Body of pancreas (tissue), 4 donors: Measurements from ENCODE around the gene CMC1.

Experiments
- POLR2A ChIP-seq, 3 donors: fragments of 450-650 bp; IDR thresholded peaks; one replicate each; pipeline ENCODE4 v1.6.1; 2016; ENCODE audit warnings: antibody characterized with exemption in 3 of 3, mild to moderate bottlenecking in 2 of 3
- TF ChIP-seq, protein P1 (sequence below), 7 experiments: fragments of 450-650 bp in 4 of 7; fragments of 200-600 bp in 3 of 7; sonication (generic) in 3 of 7; IDR thresholded peaks; one replicate each; pipeline ENCODE4 v1.5.1; 2016 to 2019; ENCODE audit warnings: antibody characterized with exemption in 7 of 7

DNA sequence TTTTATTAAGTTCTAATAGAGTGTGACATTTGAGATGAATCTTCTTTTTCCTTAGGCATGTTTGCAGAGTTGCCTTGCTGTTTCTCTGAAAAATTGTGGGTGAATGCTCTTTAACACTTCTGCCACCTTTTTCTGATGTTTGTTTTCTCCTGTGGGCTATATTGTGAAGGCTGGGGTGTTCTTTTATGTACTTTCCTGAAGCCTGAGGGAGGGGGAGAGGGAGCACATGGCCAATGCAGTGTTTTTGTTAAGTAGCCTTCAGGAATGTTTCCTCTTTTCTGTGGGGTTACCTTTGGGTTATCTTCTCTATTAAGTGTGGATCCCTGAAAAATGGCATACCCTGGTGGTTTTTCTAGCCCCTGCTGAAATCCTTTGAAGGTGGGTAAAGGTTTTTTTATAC, 50.2 kb downstream of the CMC1 start:
- no peak for TF ChIP-seq POLR2A (IDR thresholded peaks at IDR 0.05)
- TF ChIP-seq, protein P1, sequence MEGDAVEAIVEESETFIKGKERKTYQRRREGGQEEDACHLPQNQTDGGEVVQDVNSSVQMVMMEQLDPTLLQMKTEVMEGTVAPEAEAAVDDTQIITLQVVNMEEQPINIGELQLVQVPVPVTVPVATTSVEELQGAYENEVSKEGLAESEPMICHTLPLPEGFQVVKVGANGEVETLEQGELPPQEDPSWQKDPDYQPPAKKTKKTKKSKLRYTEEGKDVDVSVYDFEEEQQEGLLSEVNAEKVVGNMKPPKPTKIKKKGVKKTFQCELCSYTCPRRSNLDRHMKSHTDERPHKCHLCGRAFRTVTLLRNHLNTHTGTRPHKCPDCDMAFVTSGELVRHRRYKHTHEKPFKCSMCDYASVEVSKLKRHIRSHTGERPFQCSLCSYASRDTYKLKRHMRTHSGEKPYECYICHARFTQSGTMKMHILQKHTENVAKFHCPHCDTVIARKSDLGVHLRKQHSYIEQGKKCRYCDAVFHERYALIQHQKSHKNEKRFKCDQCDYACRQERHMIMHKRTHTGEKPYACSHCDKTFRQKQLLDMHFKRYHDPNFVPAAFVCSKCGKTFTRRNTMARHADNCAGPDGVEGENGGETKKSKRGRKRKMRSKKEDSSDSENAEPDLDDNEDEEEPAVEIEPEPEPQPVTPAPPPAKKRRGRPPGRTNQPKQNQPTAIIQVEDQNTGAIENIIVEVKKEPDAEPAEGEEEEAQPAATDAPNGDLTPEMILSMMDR (IDR thresholded peaks at IDR 0.05): no peak
